ENCODE data around the gene MAPK11. TPM values are rescaled to one million over a fixed set of nuclear protein-coding genes. Genes with fewer than 3 reads are reported as not detected.

The MAPK11 gene
- total RNA-seq, 1 donor from 2014 or later: 3.1 TPM

DNA sequence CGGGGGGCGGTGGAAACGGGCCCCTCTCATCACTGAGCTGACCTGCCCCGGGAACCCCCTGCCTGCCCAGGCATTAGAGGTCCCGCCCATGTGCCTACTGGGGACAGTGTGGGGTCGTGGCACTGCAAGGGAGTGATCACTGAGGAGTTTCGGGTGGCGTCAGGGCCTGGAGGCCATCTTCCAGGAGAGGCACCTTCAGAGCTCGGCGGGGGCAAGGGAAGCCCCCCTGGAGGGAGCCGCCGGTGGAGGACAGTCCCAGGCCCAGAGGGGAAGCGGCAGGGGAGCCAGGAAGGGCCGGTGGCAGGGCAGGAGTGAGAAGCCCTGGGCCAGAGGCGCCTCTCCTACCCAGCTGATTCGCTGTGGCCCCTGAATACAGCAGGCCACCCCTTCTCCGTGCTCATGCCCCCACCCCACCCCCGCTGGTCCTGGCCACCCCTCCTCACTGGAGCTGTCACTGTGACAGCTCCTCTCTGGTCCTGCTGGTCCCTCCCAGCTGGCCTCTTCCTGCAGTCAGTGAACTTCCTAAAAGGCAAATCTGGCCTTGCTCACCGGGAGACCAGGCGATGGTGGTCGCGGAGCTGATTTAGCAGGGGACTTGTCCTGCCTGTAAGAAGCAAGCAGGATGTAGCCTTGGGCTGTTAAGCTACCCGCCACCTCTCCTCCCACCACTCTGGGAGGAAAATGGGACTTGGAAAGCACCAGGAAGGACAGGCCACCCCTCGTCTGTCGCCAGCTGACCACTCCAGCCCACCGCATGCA is 2.0 kb upstream of the MAPK11 start:
- Histone ChIP-seq H3K4me3 (ENCODE audit: low read length in 3 of 3) (no peak overlapping the region), H3K27me3 (ENCODE audit: control insufficient read depth in 3 of 3, insufficient read depth in 3 of 3, low read length in 3 of 3) (peaks cover 0 to 19% (median 7%) of the 10 kb centered on the region in 3 donors)

DNA sequence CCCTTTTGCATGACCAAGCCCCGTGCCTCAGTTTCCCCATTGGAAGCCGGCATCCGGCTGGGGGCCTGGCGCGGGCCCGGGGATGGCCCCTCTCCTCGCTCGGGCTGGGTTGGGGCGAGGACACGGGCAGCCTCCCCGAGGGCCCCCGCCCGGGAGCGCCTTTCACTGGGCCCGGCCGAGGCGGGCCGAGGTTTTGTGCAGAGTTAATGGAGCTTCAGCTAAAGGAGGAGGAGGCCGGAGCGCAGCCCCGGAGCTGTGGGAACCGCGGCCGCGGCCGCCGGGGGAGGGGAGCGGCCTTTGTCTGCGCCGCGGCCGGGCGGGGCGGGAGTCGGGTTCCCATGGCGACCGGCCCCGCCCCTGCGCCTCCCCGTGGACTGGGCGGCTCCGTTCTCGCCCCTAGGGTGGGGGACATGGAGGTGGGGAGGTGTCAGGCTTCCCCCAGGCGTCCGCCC is 1.4 kb upstream of the MAPK11 start:
- H3K9ac ChIP-seq (ENCODE audit: low read depth in 1 of 3, low read length in 3 of 3): no peak overlapping the region
- no peaks in the 10 kb centered on the region for H3K9me3 ChIP-seq (ENCODE audit: control insufficient read depth in 3 of 3, low read length in 3 of 3)
- H3K27ac ChIP-seq (ENCODE audit: low read depth, low read length): no peak overlapping the region
- peaks cover 11 to 46% (median 36%) of the 10 kb centered on the region in 3 donors for H3K4me1 ChIP-seq (ENCODE audit: control insufficient read depth in 3 of 3, insufficient read depth in 3 of 3, low read length in 3 of 3)
- peaks cover 0 to 2% (median 2%) of the 10 kb centered on the region in 3 donors for H3K36me3 ChIP-seq (ENCODE audit: control insufficient read depth in 3 of 3, insufficient read depth in 3 of 3, low read length in 3 of 3)
- peaks cover 0 to 19% (median 7%) of the 10 kb centered on the region in 3 donors for H3K27me3 ChIP-seq (ENCODE audit: control insufficient read depth in 3 of 3, insufficient read depth in 3 of 3, low read length in 3 of 3)
- peak overlapping the region in 1 of 3 donors; percentile 39 for H3K4me3 ChIP-seq (ENCODE audit: low read length in 3 of 3)

More for the DNA sequence above, 2.0 kb upstream of the MAPK11 start:
- peaks cover 0 to 2% (median 0%) of the 10 kb centered on the region in 3 donors for H3K36me3 ChIP-seq (ENCODE audit: control insufficient read depth in 3 of 3, insufficient read depth in 3 of 3, low read length in 3 of 3)
- no peak overlapping the region for H3K9ac ChIP-seq (ENCODE audit: low read depth in 1 of 3, low read length in 3 of 3)
- H3K27ac ChIP-seq (ENCODE audit: low read depth, low read length): no peak overlapping the region
- peaks cover 11 to 40% (median 29%) of the 10 kb centered on the region in 3 donors for H3K4me1 ChIP-seq (ENCODE audit: control insufficient read depth in 3 of 3, insufficient read depth in 3 of 3, low read length in 3 of 3)
- no peaks in the 10 kb centered on the region for H3K9me3 ChIP-seq (ENCODE audit: control insufficient read depth in 3 of 3, low read length in 3 of 3)

DNA sequence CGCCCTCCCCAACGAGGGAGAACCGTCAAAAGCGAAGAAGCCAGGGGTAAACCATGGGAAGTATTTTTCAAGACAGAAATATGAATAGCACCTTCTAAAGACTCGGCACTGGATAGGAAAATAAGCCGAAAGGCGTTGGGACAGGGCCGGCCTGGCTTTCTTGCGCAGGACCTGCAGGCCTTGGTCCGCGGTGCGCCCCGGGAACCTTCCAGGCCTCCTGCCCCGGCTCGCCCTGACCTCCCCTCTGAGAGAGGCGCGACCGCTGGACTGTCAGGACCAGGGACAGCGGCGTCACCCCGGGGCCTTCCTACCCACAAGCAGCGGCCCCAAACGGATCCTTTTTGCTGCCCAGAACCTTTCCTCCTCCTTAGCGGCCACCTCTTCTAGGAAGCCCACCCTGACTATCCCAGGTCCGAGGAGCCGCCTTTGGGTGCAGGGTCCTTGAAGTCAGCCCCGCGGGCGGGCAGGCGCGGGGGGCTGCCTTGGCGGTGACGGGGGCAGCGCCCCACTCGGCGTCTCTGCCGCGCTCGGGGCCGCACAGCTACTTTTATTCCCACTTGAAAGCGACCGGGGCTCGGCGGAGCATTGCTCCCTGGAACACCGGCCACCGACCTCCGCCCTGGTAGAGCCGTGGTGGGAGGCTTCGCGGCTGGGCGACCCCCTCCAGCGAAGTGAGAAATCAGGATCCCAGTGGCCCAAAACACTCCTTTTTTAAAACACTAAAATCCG is 650 bp upstream of the MAPK11 start:
- H3K9me3 ChIP-seq (ENCODE audit: control insufficient read depth in 3 of 3, low read length in 3 of 3): no peaks in the 10 kb centered on the region
- H3K4me1 ChIP-seq (ENCODE audit: control insufficient read depth in 3 of 3, insufficient read depth in 3 of 3, low read length in 3 of 3): peaks cover 11 to 51% (median 38%) of the 10 kb centered on the region in 3 donors
- H3K27ac ChIP-seq (ENCODE audit: low read depth, low read length): peak overlapping the region; percentile 48
- peak overlapping the region; percentile 39 to 66 (median 52) for H3K4me3 ChIP-seq (ENCODE audit: low read length in 3 of 3)
- peaks cover 0 to 2% (median 2%) of the 10 kb centered on the region in 3 donors for H3K36me3 ChIP-seq (ENCODE audit: control insufficient read depth in 3 of 3, insufficient read depth in 3 of 3, low read length in 3 of 3)
- H3K27me3 ChIP-seq (ENCODE audit: control insufficient read depth in 3 of 3, insufficient read depth in 3 of 3, low read length in 3 of 3): peaks cover 0 to 19% (median 7%) of the 10 kb centered on the region in 3 donors
- H3K9ac ChIP-seq (ENCODE audit: low read depth in 1 of 3, low read length in 3 of 3): peak overlapping the region in 2 of 3 donors; percentile 8 to 34

DNA sequence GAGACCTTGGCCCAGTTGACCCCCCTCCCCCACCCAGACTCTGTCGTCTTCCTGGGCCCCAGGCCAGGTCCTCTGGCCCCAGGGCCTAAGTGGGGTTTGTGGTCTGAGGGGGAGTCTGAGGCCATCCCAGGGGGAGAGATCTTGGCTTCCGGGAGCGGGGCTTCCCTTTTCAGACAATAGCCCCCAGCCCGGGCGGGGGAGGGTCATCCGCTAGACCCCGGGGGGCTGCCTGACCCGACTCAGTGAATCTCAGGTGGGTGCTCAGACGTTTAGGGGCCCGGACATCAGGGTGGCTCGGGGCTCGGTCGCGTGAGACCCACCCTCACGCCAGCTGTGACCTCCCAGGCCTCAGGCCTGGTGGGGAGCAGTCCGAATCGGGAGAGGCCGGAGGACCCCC is 609 bp downstream of the MAPK11 start:
- Histone ChIP-seq H3K9ac (ENCODE audit: low read depth in 1 of 3, low read length in 3 of 3) (peak overlapping the region in 1 of 3 donors; percentile 45), H3K27ac (ENCODE audit: low read depth, low read length) (peak overlapping the region; percentile 40), H3K9me3 (ENCODE audit: control insufficient read depth in 3 of 3, low read length in 3 of 3) (no peaks in the 10 kb centered on the region), H3K36me3 (ENCODE audit: control insufficient read depth in 3 of 3, insufficient read depth in 3 of 3, low read length in 3 of 3) (peaks cover 0 to 2% (median 0%) of the 10 kb centered on the region in 3 donors), H3K27me3 (ENCODE audit: control insufficient read depth in 3 of 3, insufficient read depth in 3 of 3, low read length in 3 of 3) (peaks cover 0 to 19% (median 7%) of the 10 kb centered on the region in 3 donors), H3K4me3 (ENCODE audit: low read length in 3 of 3) (peak overlapping the region in 2 of 3 donors; percentile 7 to 22), H3K4me1 (ENCODE audit: control insufficient read depth in 3 of 3, insufficient read depth in 3 of 3, low read length in 3 of 3) (peaks cover 9 to 51% (median 38%) of the 10 kb centered on the region in 3 donors)

DNA sequence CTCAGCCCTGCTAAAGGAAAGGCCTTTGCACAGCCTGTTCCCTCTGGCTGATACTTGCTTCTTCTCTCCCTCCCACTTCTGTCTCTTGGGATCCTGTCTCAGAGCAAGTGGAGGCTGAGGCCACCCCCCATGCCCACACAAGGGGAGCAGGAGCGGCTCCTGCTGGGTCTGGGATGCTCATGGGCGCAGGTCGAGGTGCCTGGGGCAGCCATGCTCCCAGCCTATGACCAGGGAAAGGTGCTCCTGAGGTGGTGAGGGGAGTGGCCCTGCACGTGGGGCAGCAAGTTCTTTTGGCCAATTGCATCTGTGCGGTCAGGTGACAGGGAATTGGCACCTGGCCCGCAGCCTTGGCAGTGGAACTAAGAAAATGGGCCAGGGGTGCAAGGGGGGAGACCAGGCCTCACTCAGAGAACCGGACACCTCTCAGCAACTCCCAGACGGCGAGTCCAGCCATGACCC is 1.5 kb downstream of the MAPK11 start:
- no peak overlapping the region for H3K9ac ChIP-seq (ENCODE audit: low read depth in 1 of 3, low read length in 3 of 3)
- peaks cover 0 to 19% (median 7%) of the 10 kb centered on the region in 3 donors for H3K27me3 ChIP-seq (ENCODE audit: control insufficient read depth in 3 of 3, insufficient read depth in 3 of 3, low read length in 3 of 3)
- no peaks in the 10 kb centered on the region for H3K9me3 ChIP-seq (ENCODE audit: control insufficient read depth in 3 of 3, low read length in 3 of 3)
- no peak overlapping the region for H3K27ac ChIP-seq (ENCODE audit: low read depth, low read length)
- H3K4me1 ChIP-seq (ENCODE audit: control insufficient read depth in 3 of 3, insufficient read depth in 3 of 3, low read length in 3 of 3): peaks cover 9 to 46% (median 34%) of the 10 kb centered on the region in 3 donors
- peaks cover 0 to 2% (median 0%) of the 10 kb centered on the region in 3 donors for H3K36me3 ChIP-seq (ENCODE audit: control insufficient read depth in 3 of 3, insufficient read depth in 3 of 3, low read length in 3 of 3)
- no peak overlapping the region for H3K4me3 ChIP-seq (ENCODE audit: low read length in 3 of 3)

DNA sequence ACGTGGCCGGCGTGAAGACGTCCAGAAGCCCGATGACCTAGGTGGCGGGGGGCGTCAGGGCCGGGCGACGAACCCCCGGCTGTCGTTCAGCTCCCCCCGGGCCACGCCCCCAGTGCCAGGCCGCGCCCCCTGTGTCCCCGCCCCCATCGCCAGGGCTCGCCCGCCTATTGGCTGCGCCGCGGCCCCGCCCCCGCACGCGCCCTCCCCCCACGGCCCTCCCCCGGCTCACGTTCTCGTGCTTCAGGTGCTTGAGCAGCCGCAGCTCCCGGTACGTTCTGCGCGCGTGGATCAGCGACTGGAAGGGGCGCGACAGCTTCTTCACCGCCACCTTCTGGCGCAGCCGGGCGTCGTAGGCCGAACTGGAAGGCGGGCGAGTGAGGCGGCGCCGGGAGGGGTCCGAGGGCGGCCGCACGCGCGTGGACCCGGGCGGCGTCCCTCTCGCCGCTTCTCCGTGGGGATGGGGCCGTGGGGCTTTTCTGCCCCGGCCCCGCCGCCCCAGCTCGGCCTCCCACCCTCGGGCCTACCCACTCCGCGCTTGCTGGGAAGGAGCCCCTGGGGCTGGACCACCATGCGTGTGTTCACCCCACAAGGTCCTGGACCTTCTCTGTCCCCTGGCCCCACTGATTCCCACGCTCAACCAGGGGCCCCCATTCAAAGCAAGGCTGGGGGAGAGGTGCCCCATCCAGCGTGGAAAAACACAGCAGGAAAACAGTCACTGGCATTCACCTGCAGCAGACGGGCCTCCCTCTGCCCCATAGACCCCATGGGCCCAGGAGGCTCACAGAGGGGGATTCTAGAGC is 2.4 kb downstream of the MAPK11 start:
- Histone ChIP-seq H3K9ac (ENCODE audit: low read depth in 1 of 3, low read length in 3 of 3) (no peak overlapping the region), H3K27me3 (ENCODE audit: control insufficient read depth in 3 of 3, insufficient read depth in 3 of 3, low read length in 3 of 3) (peaks cover 0 to 18% (median 5%) of the 10 kb centered on the region in 3 donors), H3K4me1 (ENCODE audit: control insufficient read depth in 3 of 3, insufficient read depth in 3 of 3, low read length in 3 of 3) (peaks cover 14 to 55% (median 43%) of the 10 kb centered on the region in 3 donors)

DNA sequence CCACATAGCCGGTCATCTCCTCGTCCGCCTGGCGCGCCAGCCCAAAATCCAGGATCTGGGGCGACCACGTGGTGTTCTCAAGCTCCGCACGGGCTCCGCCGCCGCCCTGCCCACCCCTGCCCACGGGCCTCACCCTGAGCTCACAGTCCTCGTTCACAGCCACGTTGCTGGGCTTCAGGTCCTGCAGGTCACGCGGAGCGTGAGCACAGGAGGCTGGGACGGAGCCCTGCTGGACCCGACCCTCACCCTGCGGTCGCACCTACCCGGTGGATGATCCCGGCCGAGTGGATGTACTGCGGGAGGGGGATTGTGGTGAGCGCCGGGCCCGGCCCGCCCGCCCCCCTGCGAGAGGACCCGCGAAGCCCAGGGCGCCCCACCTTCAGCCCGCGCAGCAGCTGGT is 3.2 kb downstream of the MAPK11 start:
- H3K4me3 ChIP-seq (ENCODE audit: low read length in 3 of 3): peak overlapping the region in 2 of 3 donors; percentile 45 to 49
- H3K27me3 ChIP-seq (ENCODE audit: control insufficient read depth in 3 of 3, insufficient read depth in 3 of 3, low read length in 3 of 3): peaks cover 0 to 13% (median 0%) of the 10 kb centered on the region in 3 donors

More for the DNA sequence above, 2.4 kb downstream of the MAPK11 start:
- no peak overlapping the region for H3K27ac ChIP-seq (ENCODE audit: low read depth, low read length)
- peaks cover 0 to 2% (median 0%) of the 10 kb centered on the region in 3 donors for H3K36me3 ChIP-seq (ENCODE audit: control insufficient read depth in 3 of 3, insufficient read depth in 3 of 3, low read length in 3 of 3)
- H3K4me3 ChIP-seq (ENCODE audit: low read length in 3 of 3): peak overlapping the region in 2 of 3 donors; percentile 45 to 49
- no peaks in the 10 kb centered on the region for H3K9me3 ChIP-seq (ENCODE audit: control insufficient read depth in 3 of 3, low read length in 3 of 3)

DNA sequence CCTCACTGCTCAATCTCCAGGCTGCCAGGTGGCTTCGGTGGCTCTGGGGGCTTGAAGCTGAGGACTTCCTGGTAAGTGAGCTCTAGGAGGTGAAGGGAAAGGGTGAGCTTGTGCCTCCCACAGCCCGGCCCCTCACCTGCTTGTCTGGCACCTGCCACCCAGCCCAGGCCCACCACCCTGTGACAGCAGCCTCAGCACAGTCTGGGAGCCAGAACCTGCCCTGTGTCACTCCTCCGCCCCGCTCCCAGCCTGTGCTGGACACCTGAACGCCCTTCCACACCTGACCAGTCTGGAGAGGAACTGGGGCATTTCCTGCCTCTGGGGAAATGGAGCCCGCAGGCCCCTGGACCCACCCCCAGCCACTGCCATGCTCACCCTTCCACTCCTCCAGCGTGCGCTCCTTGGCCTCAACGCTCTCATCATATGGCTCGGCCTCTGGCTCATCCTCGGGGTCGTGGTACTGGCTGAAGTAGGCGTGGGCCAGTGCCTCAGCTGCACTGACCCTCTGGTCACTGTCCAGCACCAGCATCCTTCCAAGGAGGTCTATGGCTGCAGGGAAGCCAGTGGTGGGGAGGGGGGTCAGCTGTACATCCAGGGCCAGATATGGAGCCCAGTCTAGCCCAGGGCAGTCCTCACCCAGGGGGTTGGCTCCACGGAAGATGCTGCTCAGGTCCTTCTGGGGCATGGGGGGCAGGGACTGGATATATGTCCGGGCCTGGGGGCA is 5.1 kb downstream of the MAPK11 start:
- Histone ChIP-seq H3K9ac (ENCODE audit: low read depth in 1 of 3, low read length in 3 of 3) (no peak overlapping the region), H3K9me3 (ENCODE audit: control insufficient read depth in 3 of 3, low read length in 3 of 3) (no peaks in the 10 kb centered on the region), H3K27ac (ENCODE audit: low read depth, low read length) (no peak overlapping the region), H3K27me3 (ENCODE audit: control insufficient read depth in 3 of 3, insufficient read depth in 3 of 3, low read length in 3 of 3) (peaks cover 0 to 8% (median 0%) of the 10 kb centered on the region in 3 donors), H3K4me1 (ENCODE audit: control insufficient read depth in 3 of 3, insufficient read depth in 3 of 3, low read length in 3 of 3) (peaks cover 17 to 52% (median 44%) of the 10 kb centered on the region in 3 donors), H3K4me3 (ENCODE audit: low read length in 3 of 3) (no peak overlapping the region), H3K36me3 (ENCODE audit: control insufficient read depth in 3 of 3, insufficient read depth in 3 of 3, low read length in 3 of 3) (peaks cover 0 to 2% (median 0%) of the 10 kb centered on the region in 3 donors)

More for the DNA sequence above, 3.2 kb downstream of the MAPK11 start:
- no peaks in the 10 kb centered on the region for H3K9me3 ChIP-seq (ENCODE audit: control insufficient read depth in 3 of 3, low read length in 3 of 3)
- no peak overlapping the region for H3K27ac ChIP-seq (ENCODE audit: low read depth, low read length)
- peaks cover 22 to 59% (median 51%) of the 10 kb centered on the region in 3 donors for H3K4me1 ChIP-seq (ENCODE audit: control insufficient read depth in 3 of 3, insufficient read depth in 3 of 3, low read length in 3 of 3)
- H3K36me3 ChIP-seq (ENCODE audit: control insufficient read depth in 3 of 3, insufficient read depth in 3 of 3, low read length in 3 of 3): peaks cover 0 to 2% (median 0%) of the 10 kb centered on the region in 3 donors
- no peak overlapping the region for H3K9ac ChIP-seq (ENCODE audit: low read depth in 1 of 3, low read length in 3 of 3)
